ENCODE measurements around the gene MYOF.

Gene MYOF

DNA sequence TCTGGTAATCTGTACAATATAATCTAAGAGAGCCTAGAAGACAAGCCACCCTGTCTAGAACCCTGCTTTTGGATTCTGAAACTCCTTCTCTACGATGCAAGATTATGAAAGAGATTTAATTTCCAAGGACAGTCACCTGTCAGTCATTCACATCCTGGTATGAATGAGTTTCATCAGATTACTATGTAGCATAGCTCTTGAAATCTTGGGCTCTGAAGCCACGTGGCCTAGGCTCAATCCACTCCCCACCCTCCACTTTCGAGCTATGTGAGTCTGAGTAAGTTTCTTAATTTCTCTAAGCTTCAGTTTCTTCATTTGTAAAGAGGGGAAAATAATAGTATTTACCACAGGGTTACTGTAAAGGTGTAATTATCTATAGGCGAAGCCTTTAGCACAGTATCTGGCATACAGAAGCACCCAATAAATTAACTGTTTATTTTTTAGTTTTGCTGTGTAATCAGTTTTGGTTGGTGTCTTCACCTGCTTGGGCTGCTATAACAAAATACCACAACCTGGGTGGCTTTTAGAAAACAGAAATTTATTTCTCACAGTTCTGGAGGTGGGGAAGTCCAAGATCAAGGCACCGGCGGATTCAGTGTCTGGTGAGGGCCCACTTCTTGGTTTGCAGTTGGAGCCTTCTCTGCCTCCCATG, 71.3 kb downstream of the MYOF start:
- TF ChIP-seq ZFX (IDR thresholded peaks at IDR 0.05), result no peak
- TF ChIP-seq, protein P1, sequence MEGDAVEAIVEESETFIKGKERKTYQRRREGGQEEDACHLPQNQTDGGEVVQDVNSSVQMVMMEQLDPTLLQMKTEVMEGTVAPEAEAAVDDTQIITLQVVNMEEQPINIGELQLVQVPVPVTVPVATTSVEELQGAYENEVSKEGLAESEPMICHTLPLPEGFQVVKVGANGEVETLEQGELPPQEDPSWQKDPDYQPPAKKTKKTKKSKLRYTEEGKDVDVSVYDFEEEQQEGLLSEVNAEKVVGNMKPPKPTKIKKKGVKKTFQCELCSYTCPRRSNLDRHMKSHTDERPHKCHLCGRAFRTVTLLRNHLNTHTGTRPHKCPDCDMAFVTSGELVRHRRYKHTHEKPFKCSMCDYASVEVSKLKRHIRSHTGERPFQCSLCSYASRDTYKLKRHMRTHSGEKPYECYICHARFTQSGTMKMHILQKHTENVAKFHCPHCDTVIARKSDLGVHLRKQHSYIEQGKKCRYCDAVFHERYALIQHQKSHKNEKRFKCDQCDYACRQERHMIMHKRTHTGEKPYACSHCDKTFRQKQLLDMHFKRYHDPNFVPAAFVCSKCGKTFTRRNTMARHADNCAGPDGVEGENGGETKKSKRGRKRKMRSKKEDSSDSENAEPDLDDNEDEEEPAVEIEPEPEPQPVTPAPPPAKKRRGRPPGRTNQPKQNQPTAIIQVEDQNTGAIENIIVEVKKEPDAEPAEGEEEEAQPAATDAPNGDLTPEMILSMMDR (conservative IDR thresholded peaks at IDR 0.05), result no peak
- no peak overlapping the region for H3K27ac ChIP-seq

DNA sequence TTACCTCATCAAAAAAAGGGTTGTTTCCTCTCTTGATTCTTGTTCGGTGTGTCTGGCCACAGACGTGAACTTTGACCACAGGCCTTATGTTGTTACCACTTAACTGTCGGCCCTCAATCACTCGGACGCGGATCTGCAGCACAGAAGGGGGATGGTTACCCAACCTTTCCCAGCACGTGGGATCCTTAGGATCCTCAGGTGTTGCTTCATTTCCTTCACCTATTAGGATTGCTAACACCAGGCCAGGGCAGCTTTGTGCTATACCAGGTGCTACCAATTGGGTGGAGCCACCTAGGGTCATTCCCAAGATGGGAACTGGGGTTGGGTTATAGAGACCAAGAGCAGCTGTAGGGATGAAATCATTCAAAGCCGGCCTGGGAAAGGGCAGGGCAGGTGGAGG, 73.4 kb downstream of the MYOF start:
- TF ChIP-seq, protein P1 (conservative IDR thresholded peaks at IDR 0.05), result no peak
- TF ChIP-seq ZFX (IDR thresholded peaks at IDR 0.05), result no peak
- H3K27ac ChIP-seq, result no peak overlapping the region

- TF ChIP-seq, protein P1 (conservative IDR thresholded peaks at IDR 0.05), result no peak
- no peak for TF ChIP-seq ZFX (IDR thresholded peaks at IDR 0.05)
- no peak overlapping the region for H3K27ac ChIP-seq
These were observed 75.6 kb downstream of the MYOF start for GRCh38 chr10:93406364-93407145.

- H3K27ac ChIP-seq, result no peak overlapping the region
- TF ChIP-seq, protein P1 (conservative IDR thresholded peaks at IDR 0.05), result no peak
- no peak for TF ChIP-seq ZFX (IDR thresholded peaks at IDR 0.05)
These were observed 78.1 kb downstream of the MYOF start for GRCh38 chr10:93404048-93404354.

GRCh38 chr10:93403152-93404047, 78.7 kb downstream of the MYOF start:
- no peak for TF ChIP-seq ZFX (IDR thresholded peaks at IDR 0.05)
- TF ChIP-seq, protein P1 (conservative IDR thresholded peaks at IDR 0.05), result no peak
- no peak overlapping the region for H3K27ac ChIP-seq

DNA sequence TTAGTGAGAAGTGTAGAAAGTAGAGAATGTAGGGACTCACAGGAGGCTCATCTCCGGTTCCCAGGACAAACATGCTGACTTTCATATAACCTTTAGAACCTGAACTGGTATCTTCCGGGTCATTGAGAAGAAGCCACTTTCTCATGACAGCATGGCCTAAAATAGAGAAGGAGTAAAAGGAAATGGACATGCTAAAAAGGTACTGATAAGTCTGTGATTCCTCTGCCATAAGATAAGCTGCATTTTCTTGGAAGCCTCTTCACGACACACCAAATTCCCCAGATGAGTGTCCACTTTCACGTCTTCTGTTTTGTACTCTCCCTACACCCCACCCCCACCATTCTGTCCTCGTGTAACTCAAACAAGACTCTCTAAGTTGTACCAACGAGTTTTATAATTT, 79.9 kb downstream of the MYOF start:
- TF ChIP-seq, protein P1 (conservative IDR thresholded peaks at IDR 0.05), result no peak
- TF ChIP-seq ZFX (IDR thresholded peaks at IDR 0.05), result no peak
- no peak overlapping the region for H3K27ac ChIP-seq

- TF ChIP-seq ZFX (IDR thresholded peaks at IDR 0.05), result no peak
- TF ChIP-seq, protein P1 (conservative IDR thresholded peaks at IDR 0.05), result no peak
- no peak overlapping the region for H3K27ac ChIP-seq
These were observed 83.6 kb downstream of the MYOF start for GRCh38 chr10:93398528-93398927.

All from C4-2B (cell line).